ENCODE measurements around the gene SPDL1. TPM values are rescaled to one million over a fixed set of nuclear protein-coding genes. Genes with fewer than 3 reads are reported as not detected.
"Not testable (repeated sequence)": the region's sequence is repeated elsewhere in the genome, so short reads cannot be mapped to it uniquely, and the experiment has no call there.

SPDL1 gene
- polyA plus RNA-seq, 2 donors, result 4.4 to 7.6 TPM

DNA sequence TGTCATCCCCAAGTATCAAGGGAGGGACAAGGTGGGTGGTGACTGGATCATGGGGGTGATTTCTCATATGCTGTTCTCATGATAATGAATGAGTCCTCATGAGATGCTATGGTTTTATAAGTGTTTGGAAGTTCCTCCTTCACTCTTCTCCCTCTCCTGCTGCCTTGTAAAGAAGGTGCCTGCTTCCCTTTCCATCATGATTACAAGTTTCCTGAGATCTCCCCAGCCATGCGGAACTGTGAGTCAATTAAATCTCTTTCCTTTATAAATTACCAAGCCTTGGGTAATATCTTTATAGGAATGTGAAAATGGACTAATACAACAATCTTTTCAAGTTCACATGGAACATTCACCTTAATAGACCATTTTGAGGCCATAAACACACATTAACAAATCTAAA lies 32.0 kb downstream of the SPDL1 start:
- Histone ChIP-seq H3K36me3 (ENCODE audit: control insufficient read depth in 2 of 2, insufficient read depth in 2 of 2, low read length in 1 of 2) (no peaks in the 10 kb centered on the region), H3K4me1 (ENCODE audit: control insufficient read depth in 2 of 2, insufficient read depth in 2 of 2, low read length in 1 of 2) (no peaks in the 10 kb centered on the region), H3K4me3 (ENCODE audit: low read depth in 1 of 2, low read length in 2 of 2) (no peak overlapping the region), H3K27ac (ENCODE audit: low read depth in 2 of 2, low read length in 1 of 2) (no peak overlapping the region), H3K27me3 (ENCODE audit: control insufficient read depth in 1 of 2, insufficient read depth in 2 of 2, low read length in 2 of 2) (no peaks in the 10 kb centered on the region), H3K9me3 (ENCODE audit: control insufficient read depth in 2 of 2, insufficient read depth in 1 of 2, low read depth in 1 of 2, low read length in 1 of 2) (no peaks in the 10 kb centered on the region)
- 73 to 74% methylated on average over 1 of the region's 1 CpG for whole genome bisulfite sequencing, 2 donors

DNA sequence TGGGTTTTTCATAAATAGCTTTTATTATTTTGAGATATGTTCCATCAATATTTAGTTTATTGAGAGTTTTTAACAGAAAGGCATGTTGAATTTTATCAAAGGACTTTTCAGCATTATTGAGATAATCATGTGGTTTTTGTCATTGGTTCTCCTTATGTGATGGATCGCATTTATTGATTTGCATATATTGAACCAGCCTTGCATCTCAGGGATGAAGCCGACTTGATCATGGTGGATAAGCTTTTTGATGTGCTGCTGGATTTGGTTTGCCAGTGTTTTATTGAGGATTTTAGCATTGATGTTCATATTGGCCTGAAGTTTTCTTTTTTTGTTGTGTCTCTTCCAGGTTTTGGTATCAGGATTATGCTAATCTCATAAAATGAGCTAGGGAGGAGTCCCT lies 40.7 kb downstream of the SPDL1 start:
- H3K4me3 ChIP-seq (ENCODE audit: low read depth in 1 of 2, low read length in 2 of 2), result not testable (repeated sequence)

DNA sequence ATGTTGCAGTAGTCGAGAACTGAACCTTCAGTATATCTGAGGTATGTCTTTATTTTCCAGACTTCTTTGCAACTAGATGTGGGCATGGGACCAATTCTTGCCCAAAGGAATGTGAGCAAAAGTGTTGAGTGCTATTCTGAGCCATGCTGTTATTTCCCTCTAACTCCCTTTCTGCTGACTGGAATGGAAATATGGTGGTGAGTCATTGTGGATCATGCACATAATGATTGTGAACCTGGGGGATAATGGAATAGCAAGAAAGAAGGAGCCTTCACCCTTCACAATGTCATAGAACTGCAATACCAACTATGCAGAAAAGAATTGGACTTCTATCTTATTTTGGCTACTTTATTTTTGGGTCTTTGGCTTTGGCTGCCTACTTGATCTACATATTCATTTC lies 43.2 kb downstream of the SPDL1 start:
- WGBS, 2 donors, result 84 to 89% methylated on average over 1 of the region's 1 CpG

More for the DNA sequence above, 40.7 kb downstream of the SPDL1 start:
- H3K27ac ChIP-seq (ENCODE audit: low read depth in 2 of 2, low read length in 1 of 2); H3K36me3 ChIP-seq (ENCODE audit: control insufficient read depth in 2 of 2, insufficient read depth in 2 of 2, low read length in 1 of 2); H3K4me1 ChIP-seq (ENCODE audit: control insufficient read depth in 2 of 2, insufficient read depth in 2 of 2, low read length in 1 of 2); H3K9me3 ChIP-seq (ENCODE audit: control insufficient read depth in 2 of 2, insufficient read depth in 1 of 2, low read depth in 1 of 2, low read length in 1 of 2); H3K27me3 ChIP-seq (ENCODE audit: control insufficient read depth in 1 of 2, insufficient read depth in 2 of 2, low read length in 2 of 2): not testable (repeated sequence)
- 80 to 90% methylated on average over 2 of the region's 2 CpGs for WGBS, 2 donors

DNA sequence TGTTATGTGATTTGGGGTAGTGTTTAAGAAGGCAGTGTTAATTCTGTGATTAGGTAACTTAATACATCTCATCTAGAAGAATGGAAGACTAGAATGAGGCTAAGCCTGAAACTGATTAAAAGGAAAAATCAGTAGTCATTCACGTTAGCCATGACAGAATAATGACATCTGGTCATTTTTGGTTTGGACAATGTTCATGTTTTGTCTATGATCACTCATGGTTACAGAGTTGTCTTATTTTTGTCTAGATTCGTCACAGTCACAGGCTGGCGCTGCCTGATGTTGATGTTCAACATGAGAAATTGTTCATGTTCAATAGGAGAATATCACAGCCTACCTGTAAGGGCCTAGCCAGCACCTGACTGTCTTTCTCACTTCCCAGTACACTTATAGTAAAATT lies 44.0 kb downstream of the SPDL1 start:
- no peak overlapping the region for H3K27ac ChIP-seq (ENCODE audit: low read depth in 2 of 2, low read length in 1 of 2)
- H3K4me3 ChIP-seq (ENCODE audit: low read depth in 1 of 2, low read length in 2 of 2), result no peak overlapping the region
- H3K36me3 ChIP-seq (ENCODE audit: control insufficient read depth in 2 of 2, insufficient read depth in 2 of 2, low read length in 1 of 2), result no peaks in the 10 kb centered on the region
- WGBS, 2 donors, result 72 to 76% methylated on average over 3 of the region's 3 CpGs
- H3K27me3 ChIP-seq (ENCODE audit: control insufficient read depth in 1 of 2, insufficient read depth in 2 of 2, low read length in 2 of 2), result no peaks in the 10 kb centered on the region
- H3K9me3 ChIP-seq (ENCODE audit: control insufficient read depth in 2 of 2, insufficient read depth in 1 of 2, low read depth in 1 of 2, low read length in 1 of 2), result no peaks in the 10 kb centered on the region
- no peaks in the 10 kb centered on the region for H3K4me1 ChIP-seq (ENCODE audit: control insufficient read depth in 2 of 2, insufficient read depth in 2 of 2, low read length in 1 of 2)

More for the DNA sequence above, 43.2 kb downstream of the SPDL1 start:
- H3K9me3 ChIP-seq (ENCODE audit: control insufficient read depth in 2 of 2, insufficient read depth in 1 of 2, low read depth in 1 of 2, low read length in 1 of 2), result no peaks in the 10 kb centered on the region
- no peak overlapping the region for H3K27ac ChIP-seq (ENCODE audit: low read depth in 2 of 2, low read length in 1 of 2)
- no peaks in the 10 kb centered on the region for H3K4me1 ChIP-seq (ENCODE audit: control insufficient read depth in 2 of 2, insufficient read depth in 2 of 2, low read length in 1 of 2)
- no peaks in the 10 kb centered on the region for H3K36me3 ChIP-seq (ENCODE audit: control insufficient read depth in 2 of 2, insufficient read depth in 2 of 2, low read length in 1 of 2)
- H3K4me3 ChIP-seq (ENCODE audit: low read depth in 1 of 2, low read length in 2 of 2), result no peak overlapping the region
- H3K27me3 ChIP-seq (ENCODE audit: control insufficient read depth in 1 of 2, insufficient read depth in 2 of 2, low read length in 2 of 2), result no peaks in the 10 kb centered on the region

DNA sequence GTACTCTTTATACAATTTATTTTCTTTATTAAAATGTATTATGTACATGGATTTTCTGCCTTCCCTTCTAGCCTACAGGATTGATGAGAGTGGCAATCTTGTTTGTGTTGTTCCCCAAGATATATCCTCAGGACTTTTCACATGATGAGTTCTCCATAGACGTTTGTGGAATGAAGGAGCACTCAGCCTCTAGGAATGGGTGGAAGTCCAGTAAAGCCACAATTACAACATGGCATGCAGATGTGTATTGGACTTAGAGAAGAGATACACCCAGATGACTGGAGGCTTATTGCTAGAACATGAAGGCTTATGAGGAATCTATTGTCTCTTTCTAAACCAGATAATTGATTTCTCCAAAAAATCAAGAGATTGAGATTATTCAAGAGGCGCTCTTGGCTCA lies 45.3 kb downstream of the SPDL1 start:
- H3K27ac ChIP-seq (ENCODE audit: low read depth in 2 of 2, low read length in 1 of 2), result no peak overlapping the region
- 71 to 80% methylated on average over 2 of the region's 2 CpGs for WGBS, 2 donors
- H3K27me3 ChIP-seq (ENCODE audit: control insufficient read depth in 1 of 2, insufficient read depth in 2 of 2, low read length in 2 of 2), result no peaks in the 10 kb centered on the region
- H3K4me3 ChIP-seq (ENCODE audit: low read depth in 1 of 2, low read length in 2 of 2), result no peak overlapping the region
- no peaks in the 10 kb centered on the region for H3K4me1 ChIP-seq (ENCODE audit: control insufficient read depth in 2 of 2, insufficient read depth in 2 of 2, low read length in 1 of 2)
- no peaks in the 10 kb centered on the region for H3K9me3 ChIP-seq (ENCODE audit: control insufficient read depth in 2 of 2, insufficient read depth in 1 of 2, low read depth in 1 of 2, low read length in 1 of 2)
- no peaks in the 10 kb centered on the region for H3K36me3 ChIP-seq (ENCODE audit: control insufficient read depth in 2 of 2, insufficient read depth in 2 of 2, low read length in 1 of 2)

DNA sequence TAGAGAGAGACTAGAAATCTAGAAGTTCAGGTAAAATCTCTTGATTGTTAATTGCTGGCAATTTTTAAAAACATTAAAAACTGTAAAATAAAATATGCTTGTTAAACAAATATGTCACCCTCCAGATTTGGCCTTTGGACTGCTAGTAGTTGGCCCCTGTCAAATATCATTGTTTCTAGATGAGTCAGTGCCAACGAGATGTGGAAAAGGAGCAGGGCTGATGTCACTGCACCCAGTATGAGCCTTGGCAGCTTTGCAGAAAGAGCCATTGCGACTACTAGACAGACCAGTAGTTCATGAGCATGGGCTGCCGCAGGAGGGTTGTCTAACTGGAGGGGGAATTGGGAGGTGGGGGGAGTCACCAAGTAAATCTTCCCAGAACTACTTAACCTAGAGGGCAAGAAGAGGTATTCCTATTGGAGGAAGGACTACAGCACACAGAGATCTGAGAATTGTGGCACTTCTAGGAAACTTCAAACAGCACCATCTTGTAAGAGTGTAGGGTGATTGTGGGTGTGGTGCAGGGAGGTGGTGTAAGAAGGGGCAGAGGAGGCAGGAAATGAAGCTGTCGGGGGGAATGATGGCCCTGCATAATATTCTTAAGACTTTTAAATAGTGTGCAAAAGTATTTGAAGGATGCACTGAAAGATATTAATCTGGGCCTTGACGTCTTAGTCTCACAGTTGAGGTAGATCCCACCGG lies 46.4 kb downstream of the SPDL1 start:
- no peak overlapping the region for H3K4me3 ChIP-seq (ENCODE audit: low read depth in 1 of 2, low read length in 2 of 2)
- no peaks in the 10 kb centered on the region for H3K4me1 ChIP-seq (ENCODE audit: control insufficient read depth in 2 of 2, insufficient read depth in 2 of 2, low read length in 1 of 2)
- H3K9me3 ChIP-seq (ENCODE audit: control insufficient read depth in 2 of 2, insufficient read depth in 1 of 2, low read depth in 1 of 2, low read length in 1 of 2), result no peaks in the 10 kb centered on the region
- 71 to 75% methylated on average over 6 of the region's 6 CpGs for WGBS, 2 donors
- H3K36me3 ChIP-seq (ENCODE audit: control insufficient read depth in 2 of 2, insufficient read depth in 2 of 2, low read length in 1 of 2), result no peaks in the 10 kb centered on the region
- H3K27ac ChIP-seq (ENCODE audit: low read depth in 2 of 2, low read length in 1 of 2), result no peak overlapping the region
- no peaks in the 10 kb centered on the region for H3K27me3 ChIP-seq (ENCODE audit: control insufficient read depth in 1 of 2, insufficient read depth in 2 of 2, low read length in 2 of 2)

DNA sequence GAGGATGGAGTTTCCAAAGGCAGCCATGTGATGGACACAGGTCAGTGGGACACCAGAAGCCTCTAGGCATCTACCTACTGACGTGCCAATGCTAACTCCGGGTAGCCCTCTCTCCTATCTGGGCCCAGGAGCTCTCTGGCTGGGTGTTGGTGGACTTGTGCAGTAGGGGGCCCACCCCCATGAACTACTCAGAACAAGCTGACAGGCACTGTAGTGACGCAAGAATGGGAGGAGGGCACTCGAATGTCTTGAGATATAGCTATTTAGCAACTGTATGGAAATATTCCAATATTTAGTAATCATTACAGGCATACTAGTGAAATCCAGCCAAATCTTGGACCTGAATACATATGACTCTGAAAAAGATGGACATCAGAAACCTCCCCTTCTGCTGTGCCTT lies 47.8 kb downstream of the SPDL1 start:
- Histone ChIP-seq H3K36me3 (ENCODE audit: control insufficient read depth in 2 of 2, insufficient read depth in 2 of 2, low read length in 1 of 2) (no peaks in the 10 kb centered on the region), H3K27me3 (ENCODE audit: control insufficient read depth in 1 of 2, insufficient read depth in 2 of 2, low read length in 2 of 2) (no peaks in the 10 kb centered on the region), H3K4me1 (ENCODE audit: control insufficient read depth in 2 of 2, insufficient read depth in 2 of 2, low read length in 1 of 2) (no peaks in the 10 kb centered on the region), H3K9me3 (ENCODE audit: control insufficient read depth in 2 of 2, insufficient read depth in 1 of 2, low read depth in 1 of 2, low read length in 1 of 2) (no peaks in the 10 kb centered on the region), H3K4me3 (ENCODE audit: low read depth in 1 of 2, low read length in 2 of 2) (no peak overlapping the region), H3K27ac (ENCODE audit: low read depth in 2 of 2, low read length in 1 of 2) (no peak overlapping the region)
- WGBS, 2 donors, result 73 to 82% methylated on average over 4 of the region's 4 CpGs

DNA sequence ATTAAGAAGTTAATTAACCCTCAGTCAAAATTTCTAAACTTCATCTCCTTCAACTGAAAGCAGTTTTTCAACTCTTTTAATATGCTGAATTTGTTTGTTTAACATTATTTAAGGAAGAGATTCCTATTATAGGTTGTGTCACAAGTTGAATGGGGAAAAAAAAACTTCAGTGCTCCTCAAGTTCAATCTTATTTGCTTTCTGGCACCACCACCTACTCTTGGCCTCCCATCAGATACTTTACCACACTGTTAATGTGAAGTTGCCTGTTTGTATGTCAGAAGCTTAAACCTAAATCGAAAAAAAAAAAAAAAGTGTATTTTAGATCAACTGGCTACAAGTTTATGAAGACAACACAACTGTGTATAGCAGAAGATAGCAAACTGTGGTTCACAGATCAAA lies 49.4 kb downstream of the SPDL1 start:
- Histone ChIP-seq H3K36me3 (ENCODE audit: control insufficient read depth in 2 of 2, insufficient read depth in 2 of 2, low read length in 1 of 2) (no peaks in the 10 kb centered on the region), H3K4me1 (ENCODE audit: control insufficient read depth in 2 of 2, insufficient read depth in 2 of 2, low read length in 1 of 2) (no peaks in the 10 kb centered on the region), H3K9me3 (ENCODE audit: control insufficient read depth in 2 of 2, insufficient read depth in 1 of 2, low read depth in 1 of 2, low read length in 1 of 2) (peaks cover 0 to 5% of the 10 kb centered on the region in 2 donors), H3K27ac (ENCODE audit: low read depth in 2 of 2, low read length in 1 of 2) (no peak overlapping the region), H3K27me3 (ENCODE audit: control insufficient read depth in 1 of 2, insufficient read depth in 2 of 2, low read length in 2 of 2) (no peaks in the 10 kb centered on the region), H3K4me3 (ENCODE audit: low read depth in 1 of 2, low read length in 2 of 2) (no peak overlapping the region)
- 59 to 70% methylated on average over 1 of the region's 1 CpG for WGBS, 2 donors

DNA sequence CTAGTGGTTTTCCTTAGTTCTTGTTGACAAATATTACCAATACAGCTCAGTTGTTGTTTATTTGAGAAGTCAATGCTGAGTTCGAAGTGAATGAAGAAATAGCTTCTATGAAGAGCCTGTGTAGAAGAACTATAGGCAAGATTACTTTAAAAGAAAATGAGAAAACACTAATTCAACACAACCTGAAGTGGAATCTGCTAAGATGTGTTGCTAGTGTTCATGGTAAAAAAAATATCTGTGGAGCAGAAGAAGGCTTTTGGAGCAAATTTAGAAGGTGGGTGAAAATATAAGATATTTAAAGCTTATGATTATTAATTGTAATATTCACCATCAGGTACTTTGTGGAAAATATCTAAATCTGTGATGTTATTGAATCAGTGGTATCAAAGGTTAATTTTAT lies 51.0 kb downstream of the SPDL1 start:
- Histone ChIP-seq H3K9me3 (ENCODE audit: control insufficient read depth in 2 of 2, insufficient read depth in 1 of 2, low read depth in 1 of 2, low read length in 1 of 2) (peaks cover 0 to 7% of the 10 kb centered on the region in 2 donors), H3K27ac (ENCODE audit: low read depth in 2 of 2, low read length in 1 of 2) (no peak overlapping the region), H3K36me3 (ENCODE audit: control insufficient read depth in 2 of 2, insufficient read depth in 2 of 2, low read length in 1 of 2) (no peaks in the 10 kb centered on the region), H3K4me1 (ENCODE audit: control insufficient read depth in 2 of 2, insufficient read depth in 2 of 2, low read length in 1 of 2) (no peaks in the 10 kb centered on the region), H3K4me3 (ENCODE audit: low read depth in 1 of 2, low read length in 2 of 2) (no peak overlapping the region), H3K27me3 (ENCODE audit: control insufficient read depth in 1 of 2, insufficient read depth in 2 of 2, low read length in 2 of 2) (no peaks in the 10 kb centered on the region)
- WGBS, 2 donors, result 79 to 81% methylated on average over 1 of the region's 1 CpG

DNA sequence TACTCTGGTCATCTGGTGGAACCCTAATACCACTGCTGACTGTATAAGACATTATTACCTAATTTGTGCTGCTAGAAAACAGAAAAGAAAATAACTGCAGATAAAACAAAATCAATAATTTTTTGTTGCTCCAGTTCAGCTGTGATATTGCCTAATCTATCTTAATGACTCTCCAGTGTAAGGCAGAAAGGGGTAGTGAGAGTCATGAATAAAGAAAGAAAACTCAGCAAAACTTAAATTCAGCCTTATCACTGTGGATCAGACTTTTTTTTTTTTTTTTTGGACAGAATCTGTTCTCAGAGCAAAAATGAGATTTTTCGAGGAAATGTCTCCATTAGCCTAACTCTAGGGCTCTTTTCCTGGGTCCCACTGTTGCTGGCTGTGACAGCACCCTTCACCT lies 52.4 kb downstream of the SPDL1 start:
- Histone ChIP-seq H3K27ac (ENCODE audit: low read depth in 2 of 2, low read length in 1 of 2) (no peak overlapping the region), H3K4me1 (ENCODE audit: control insufficient read depth in 2 of 2, insufficient read depth in 2 of 2, low read length in 1 of 2) (no peaks in the 10 kb centered on the region), H3K4me3 (ENCODE audit: low read depth in 1 of 2, low read length in 2 of 2) (no peak overlapping the region), H3K36me3 (ENCODE audit: control insufficient read depth in 2 of 2, insufficient read depth in 2 of 2, low read length in 1 of 2) (no peaks in the 10 kb centered on the region), H3K27me3 (ENCODE audit: control insufficient read depth in 1 of 2, insufficient read depth in 2 of 2, low read length in 2 of 2) (no peaks in the 10 kb centered on the region), H3K9me3 (ENCODE audit: control insufficient read depth in 2 of 2, insufficient read depth in 1 of 2, low read depth in 1 of 2, low read length in 1 of 2) (peaks cover 0 to 9% of the 10 kb centered on the region in 2 donors)
- WGBS, 2 donors, result 71 to 78% methylated on average over 1 of the region's 1 CpG
